Osteocyte (in vitro differentiated cells): Measurements from ENCODE around the gene SCAF4. TPM values are rescaled to one million over a fixed set of nuclear protein-coding genes. Genes with fewer than 3 reads are reported as not detected.

Experiments used
- DNase-seq: peaks from one replicate; pipeline ENCODE4 v3.0.0; 2021; ENCODE audit warnings: mixed read lengths; ENCODE audit not compliant: unreplicated experiment; ENCODE audit errors: extremely low spot score
- H3K27ac Mint-ChIP-seq: one replicate; pipeline ENCODE4 v1.8.0; 2021; ENCODE audit warnings: mild to moderate bottlenecking, mixed read lengths; ENCODE audit not compliant: unreplicated experiment
- H3K27me3 Mint-ChIP-seq: one replicate; pipeline ENCODE4 v1.8.0; 2021; ENCODE audit warnings: mixed read lengths; ENCODE audit not compliant: unreplicated experiment
- H3K36me3 Mint-ChIP-seq: one replicate; pipeline ENCODE4 v1.8.0; 2021; ENCODE audit warnings: mixed read lengths; ENCODE audit not compliant: unreplicated experiment
- H3K4me1 Mint-ChIP-seq: one replicate; pipeline ENCODE4 v1.8.0; 2021; ENCODE audit warnings: mixed read lengths; ENCODE audit not compliant: unreplicated experiment
- H3K4me3 Mint-ChIP-seq: one replicate; pipeline ENCODE4 v1.8.0; 2021; ENCODE audit warnings: mild to moderate bottlenecking, moderate library complexity, mixed read lengths; ENCODE audit not compliant: unreplicated experiment
- H3K9me3 Mint-ChIP-seq: one replicate; pipeline ENCODE4 v1.8.0; 2021; ENCODE audit warnings: mixed read lengths; ENCODE audit not compliant: unreplicated experiment
- CTCF ChIP-seq: fragments of 200-600 bp; sonication (generic); IDR thresholded peaks from 2 replicates; pipeline ENCODE4 v1.5.0; 2021; ENCODE audit warnings: antibody characterized with exemption, mild to moderate bottlenecking, moderate library complexity
- total RNA-seq: library from RNA; stranded (reverse); gene quantifications from 2 replicates; pipeline ENCODE4 v1.2.1, GENCODE V29; 2021

SCAF4 gene
- total RNA-seq, 1 donor from 2014 or later: 32.7 TPM

GRCh38 chr21:31623664-31624063, 108.3 kb downstream of the SCAF4 start:
- H3K27me3 Mint-ChIP-seq: no peaks in the 10 kb centered on the region
- DNase-seq: no peak
- no peaks in the 10 kb centered on the region for H3K9me3 Mint-ChIP-seq
- TF ChIP-seq CTCF: peak; percentile 23
- no peak overlapping the region for H3K4me3 Mint-ChIP-seq
- H3K4me1 Mint-ChIP-seq: peaks cover 6% of the 10 kb centered on the region
- no peaks in the 10 kb centered on the region for H3K36me3 Mint-ChIP-seq
- no peak overlapping the region for H3K27ac Mint-ChIP-seq

GRCh38 chr21:31622397-31622796, 109.5 kb downstream of the SCAF4 start:
- TF ChIP-seq CTCF: no peak
- Mint-ChIP-seq H3K4me3 (no peak overlapping the region), H3K27me3 (no peaks in the 10 kb centered on the region), H3K4me1 (peaks cover 4% of the 10 kb centered on the region), H3K9me3 (no peaks in the 10 kb centered on the region), H3K27ac (no peak overlapping the region), H3K36me3 (no peaks in the 10 kb centered on the region)
- DNase-seq: no peak

Other genes with a start within 250 kb of the SCAF4 start
- 195 and 205 TPM in 2 replicates for gene SOD1, start 72.4 kb downstream of the SCAF4 start, total RNA-seq
- gene HUNK, start 140.9 kb upstream of the SCAF4 start, total RNA-seq: 0.83 and 1.8 TPM in 2 replicates